Pancreas (tissue), 10 donors: ENCODE results near the gene KCNK16. TPM values are rescaled to one million over a fixed set of nuclear protein-coding genes. Genes with fewer than 3 reads are reported as not detected.

Experiments
- ATAC-seq, 4 donors: fragments of 200-7000 bp; cut with Tn5 transposase; one replicate each; pipeline versions ENCODE4 v1.8.0 to v1.9.1; 2020; ENCODE audit warnings: mild to moderate bottlenecking in 4 of 4, moderate library complexity in 4 of 4
- DNase-seq, 6 donors: peaks; one replicate each; pipeline ENCODE4 v3.0.0-alpha.2; 2020
- FAIRE-seq: peaks from 2 replicates; lab custom pipeline; 2012; peaks lifted over from hg19 to GRCh38; lab: Jason Lieb, UNC
- H3K27ac ChIP-seq, 4 donors: fragments of 200-600 bp; sonication (generic); 1 replicate in 3 of 4; 2 replicates in 1 of 4; pipeline versions ENCODE4 v1.5.0 to v1.8.0; 2020
- H3K27me3 ChIP-seq, 4 donors: fragments of 200-600 bp; one replicate each; pipeline ENCODE4 v1.8.0; 2021
- H3K36me3 ChIP-seq, 3 donors: fragments of 200-600 bp; sonication (generic) in 1 of 3; one replicate each; pipeline versions ENCODE4 v1.5.0 to v1.8.0; 2020 to 2021
- H3K4me1 ChIP-seq, 3 donors: fragments of 200-600 bp; one replicate each; pipeline ENCODE4 v1.8.0; 2021
- H3K4me3 ChIP-seq, 4 donors: fragments of 200-600 bp; sonication (generic) in 2 of 4; one replicate each; pipeline versions ENCODE4 v1.5.0 to v1.8.0; 2020 to 2021
- H3K9me3 ChIP-seq, 4 donors: fragments of 200-600 bp; one replicate each; pipeline ENCODE4 v1.8.0; 2021
- WGBS, 2 donors: extraction: QIAGEN DNeasy Blood & Tissue Kit; methylation state at CpG; one replicate each; pipeline ENCODE4 v1.1.7; 2013; 5-methylcytosine and 5-hydroxymethylcytosine counted together
- intact Hi-C, 3 donors: fragments of 100-400 bp; cut with DNase I; formaldehyde crosslinking; loops; one replicate each; pipeline versions ENCODE4 v1.11.1 to v1.14.2; 2022
- polyA plus RNA-seq, 2 donors: library from polyadenylated mRNA; stranded (reverse); fragments of 200-250 nt; gene quantifications; one replicate each; pipeline ENCODE4 v1.2.3, GENCODE V29; 2013
- total RNA-seq, 6 donors: library from RNA; stranded (reverse); fragmentation: NEBNext Ultra II Directional in 4 of 6; extraction: Animal tissue kit (Norgen Biotek cat#: 25700) in 4 of 6; gene quantifications; one replicate each; pipeline versions ENCODE4 v1.2.1 to v1.2.4, GENCODE V29; 2021 to 2023
- TF ChIP-seq, protein P1 (sequence below), 4 donors: fragments of 200-600 bp; sonication (generic) in 3 of 4; IDR thresholded peaks; one replicate each; pipeline versions ENCODE4 v1.5.0 to v1.8.0; 2021; ENCODE audit warnings: antibody characterized with exemption in 4 of 4
- donor health status: healthy with polysubstance abuse.
- donor health status: DM: no; HTN: no; CAD: no; lungs with moderate emphysema.
- donor health status: DM: no; HTN: no; CAD: no.
- donor health status: control.
- donor health status: control.
- donor health status: Bipolar disorder and iron deficiency.
- donor health status: DM: yes; HTN: yes; CAD: no.
- donor health status: DM: no; HTN: no; CAD: no.
- donor health status: DM: no; HTN: no; CAD: no.
- donor health status: DM: yes; HTN: yes; CAD: no.

KCNK16 gene
- total and polyA plus RNA-seq, 8 donors: 1.7 to 121 (median 6.1) TPM

DNA sequence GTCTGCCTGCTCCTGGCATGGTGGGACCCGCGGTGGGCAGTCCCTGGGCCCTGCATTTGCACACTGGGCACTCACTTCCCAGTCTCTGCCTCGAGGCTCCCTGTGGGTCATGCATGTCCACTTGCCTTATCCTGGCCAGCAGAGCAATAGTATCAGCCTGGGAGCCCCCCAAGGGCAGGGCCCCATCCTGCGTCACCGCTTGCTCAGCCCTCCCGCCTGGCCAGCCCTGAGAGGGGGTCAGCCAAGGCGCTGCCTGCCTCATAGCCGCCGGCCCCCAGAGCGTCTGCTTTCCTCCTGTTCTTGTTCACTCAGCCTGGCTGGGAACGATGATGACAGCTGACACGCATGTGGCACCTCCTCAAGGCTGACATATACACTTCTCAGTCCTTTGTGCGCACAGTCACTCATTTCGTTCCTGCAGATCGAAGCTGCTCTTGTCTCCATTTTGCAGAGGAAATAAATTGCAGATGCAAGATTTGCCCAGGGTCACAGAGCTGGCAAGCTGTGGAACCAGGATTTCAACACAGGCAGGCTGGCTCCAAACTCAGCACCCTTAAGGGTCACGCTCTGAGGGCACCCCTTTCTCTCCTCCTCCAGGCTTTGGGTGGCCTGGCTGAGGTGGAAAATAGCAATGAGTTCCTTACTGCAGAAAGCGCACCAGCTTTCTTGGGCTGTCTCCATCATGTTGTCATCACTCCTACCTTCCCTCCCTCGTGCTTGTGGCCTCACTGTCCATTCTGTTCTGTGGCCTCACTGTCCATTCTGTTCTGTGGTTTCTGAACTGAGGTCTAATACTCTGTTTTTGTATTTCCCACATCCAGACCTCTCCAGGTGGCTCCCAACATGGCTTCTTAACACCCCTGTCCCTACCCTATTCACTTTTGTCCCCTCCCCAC, 25.5 kb downstream of the KCNK16 start:
- intact Hi-C loops: no loop called here
- Histone ChIP-seq H3K27ac (no peak overlapping the region), H3K9me3 (no peaks in the 10 kb centered on the region), H3K4me3 (no peak overlapping the region), H3K27me3 (no peaks in the 10 kb centered on the region), H3K36me3 (no peaks in the 10 kb centered on the region), H3K4me1 (no peaks in the 10 kb centered on the region)
- FAIRE-seq: no peak
- DNase-seq: no peak
- peak in 2 of 4 donors; percentile 31 to 51 for ATAC-seq
- TF ChIP-seq, protein P1, sequence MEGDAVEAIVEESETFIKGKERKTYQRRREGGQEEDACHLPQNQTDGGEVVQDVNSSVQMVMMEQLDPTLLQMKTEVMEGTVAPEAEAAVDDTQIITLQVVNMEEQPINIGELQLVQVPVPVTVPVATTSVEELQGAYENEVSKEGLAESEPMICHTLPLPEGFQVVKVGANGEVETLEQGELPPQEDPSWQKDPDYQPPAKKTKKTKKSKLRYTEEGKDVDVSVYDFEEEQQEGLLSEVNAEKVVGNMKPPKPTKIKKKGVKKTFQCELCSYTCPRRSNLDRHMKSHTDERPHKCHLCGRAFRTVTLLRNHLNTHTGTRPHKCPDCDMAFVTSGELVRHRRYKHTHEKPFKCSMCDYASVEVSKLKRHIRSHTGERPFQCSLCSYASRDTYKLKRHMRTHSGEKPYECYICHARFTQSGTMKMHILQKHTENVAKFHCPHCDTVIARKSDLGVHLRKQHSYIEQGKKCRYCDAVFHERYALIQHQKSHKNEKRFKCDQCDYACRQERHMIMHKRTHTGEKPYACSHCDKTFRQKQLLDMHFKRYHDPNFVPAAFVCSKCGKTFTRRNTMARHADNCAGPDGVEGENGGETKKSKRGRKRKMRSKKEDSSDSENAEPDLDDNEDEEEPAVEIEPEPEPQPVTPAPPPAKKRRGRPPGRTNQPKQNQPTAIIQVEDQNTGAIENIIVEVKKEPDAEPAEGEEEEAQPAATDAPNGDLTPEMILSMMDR (IDR thresholded peaks at IDR 0.05): no peak
- WGBS, 2 donors: 72 to 76% methylated on average over 18 of the region's 18 CpGs

DNA sequence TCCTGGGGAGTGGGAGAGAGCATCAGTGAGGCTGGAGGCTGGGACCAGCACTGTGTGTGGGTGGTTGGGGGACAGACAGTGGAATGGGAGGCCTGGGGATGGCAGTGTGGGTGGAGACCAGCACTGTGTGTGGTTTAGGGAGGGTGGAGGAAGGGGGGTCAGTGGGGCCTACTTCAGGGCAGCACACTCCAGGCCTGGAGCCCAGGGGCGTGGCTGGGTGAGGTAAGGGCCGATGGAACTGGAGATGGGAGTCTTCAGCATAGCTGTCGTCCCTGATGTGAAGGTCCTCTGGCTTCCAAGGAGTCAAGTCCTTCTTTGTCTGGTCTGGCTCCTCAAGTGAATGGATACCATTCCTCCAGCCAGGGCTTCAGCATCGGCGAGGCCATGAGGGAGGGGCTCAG, 26.9 kb downstream of the KCNK16 start:
- Histone ChIP-seq H3K4me3 (no peak overlapping the region), H3K27ac (no peak overlapping the region), H3K36me3 (no peaks in the 10 kb centered on the region), H3K9me3 (no peaks in the 10 kb centered on the region), H3K27me3 (no peaks in the 10 kb centered on the region), H3K4me1 (no peaks in the 10 kb centered on the region)
- ATAC-seq (peak in 1 of 4 donors; percentile 11), DNase-seq (no peak), FAIRE-seq (no peak)
- intact Hi-C loops: no loop called here
- TF ChIP-seq, protein P1 (IDR thresholded peaks at IDR 0.05): no peak
- 74 to 81% methylated on average over 5 of the region's 5 CpGs for WGBS, 2 donors

DNA sequence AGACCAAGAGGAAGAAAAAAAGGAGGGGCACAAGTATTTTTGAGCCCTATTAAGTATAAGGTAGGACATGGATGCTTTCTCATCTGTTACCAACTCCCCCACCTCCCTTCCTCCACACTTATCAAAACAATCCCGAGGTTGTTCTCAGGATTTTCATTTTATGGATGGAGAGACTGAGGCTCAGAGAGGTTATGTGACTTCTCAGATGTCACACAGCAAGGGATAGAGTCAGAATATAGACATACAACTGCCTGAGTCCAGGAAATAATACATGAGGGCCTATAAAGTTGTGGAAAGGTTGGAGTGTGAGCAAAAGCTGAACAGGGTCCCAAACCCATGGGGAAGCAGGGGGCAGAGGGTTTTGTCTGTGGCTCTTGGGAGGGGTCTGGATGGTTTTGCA, 27.6 kb downstream of the KCNK16 start:
- H3K4me3 ChIP-seq: no peak overlapping the region
- 38 to 59% methylated on average over 1 of the region's 1 CpG for WGBS, 2 donors
- intact Hi-C loops: no loop called here
- no peaks in the 10 kb centered on the region for H3K9me3 ChIP-seq
- no peak for FAIRE-seq
- H3K27ac ChIP-seq: no peak overlapping the region
- ATAC-seq: no peak
- no peak for DNase-seq
- H3K36me3 ChIP-seq: no peaks in the 10 kb centered on the region
- H3K4me1 ChIP-seq: no peaks in the 10 kb centered on the region
- TF ChIP-seq, protein P1 (IDR thresholded peaks at IDR 0.05): no peak
- no peaks in the 10 kb centered on the region for H3K27me3 ChIP-seq

DNA sequence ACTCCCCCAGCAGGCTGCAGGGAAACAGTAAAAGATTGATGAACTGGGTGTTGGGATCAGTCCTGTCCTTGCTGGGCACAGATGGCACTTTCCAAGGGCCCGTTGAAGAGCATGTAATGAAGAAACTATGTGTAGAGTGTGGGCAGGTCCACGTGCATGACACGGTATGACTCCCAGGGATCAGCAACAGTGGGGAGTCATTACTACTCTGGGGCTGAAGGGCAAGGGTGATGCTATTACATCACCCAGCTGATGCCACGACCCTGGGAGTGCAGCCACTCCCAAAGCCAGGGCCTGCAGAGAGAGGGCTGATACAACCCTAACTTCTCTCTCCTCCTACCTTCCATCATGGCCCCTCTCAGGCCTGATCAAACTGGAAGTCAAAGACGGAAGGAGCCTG, 28.4 kb downstream of the KCNK16 start:
- no peaks in the 10 kb centered on the region for H3K9me3 ChIP-seq
- ATAC-seq (no peak), DNase-seq (no peak), FAIRE-seq (no peak)
- H3K4me3 ChIP-seq: no peak overlapping the region
- 56 to 66% methylated on average over 5 of the region's 5 CpGs for WGBS, 2 donors
- H3K27ac ChIP-seq: no peak overlapping the region
- H3K27me3 ChIP-seq: no peaks in the 10 kb centered on the region
- H3K36me3 ChIP-seq: no peaks in the 10 kb centered on the region
- intact Hi-C loops: no loop called here
- no peaks in the 10 kb centered on the region for H3K4me1 ChIP-seq
- TF ChIP-seq, protein P1 (IDR thresholded peaks at IDR 0.05): no peak

DNA sequence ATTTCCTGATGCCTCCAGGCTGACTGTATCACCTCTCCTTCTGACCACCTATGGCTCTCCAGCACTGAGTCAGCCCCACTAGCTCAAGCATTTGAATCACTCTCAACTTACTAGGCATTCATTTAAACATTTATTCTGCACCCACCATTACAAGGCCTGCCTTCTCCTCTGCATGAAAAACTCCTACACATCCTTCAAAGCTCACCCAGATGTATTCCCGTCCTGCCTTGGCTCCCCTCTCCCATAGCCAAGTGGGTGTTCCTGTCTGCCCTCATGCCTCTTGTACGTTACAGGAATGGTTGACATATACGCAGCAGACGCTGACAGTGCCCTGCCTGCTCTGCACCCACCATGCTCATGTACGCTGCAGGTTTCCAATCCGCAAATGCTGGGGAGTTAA, 29.9 kb downstream of the KCNK16 start:
- Histone ChIP-seq H3K9me3 (no peaks in the 10 kb centered on the region), H3K27me3 (no peaks in the 10 kb centered on the region), H3K4me3 (no peak overlapping the region), H3K36me3 (no peaks in the 10 kb centered on the region), H3K4me1 (no peaks in the 10 kb centered on the region), H3K27ac (no peak overlapping the region)
- WGBS, 2 donors: 94 to 96% methylated on average over 6 of the region's 6 CpGs
- intact Hi-C loops: no loop called here
- no peak for ATAC-seq
- TF ChIP-seq, protein P1 (IDR thresholded peaks at IDR 0.05): no peak
- DNase-seq: no peak
- no peak for FAIRE-seq
